Kidney (tissue), 14 donors: ENCODE measurements around the gene OTOP3. TPM values are rescaled to one million over a fixed set of nuclear protein-coding genes. Genes with fewer than 3 reads are reported as not detected.

Source experiments
- DNase-seq, 5 donors: peaks; one replicate each; pipeline ENCODE4 v3.0.0-alpha.2; 2013 to 2020
- FAIRE-seq: peaks from 2 replicates; lab custom pipeline; 2012; peaks lifted over from hg19 to GRCh38; lab: Jason Lieb, UNC
- H3K27ac ChIP-seq, 2 donors: one replicate each; pipeline ENCODE4 v1.7.0; 2013; ENCODE audit warnings: low read depth in 2 of 2, low read length in 2 of 2, inconsistent platforms in 1 of 2
- H3K27me3 ChIP-seq: one replicate; pipeline ENCODE4 v1.7.1; 2013; ENCODE audit warnings: low read length, inconsistent platforms; ENCODE audit not compliant: control insufficient read depth, insufficient read depth
- H3K36me3 ChIP-seq, 3 donors: one replicate each; pipeline versions ENCODE4 v1.7.0 to v1.7.1; 2013; ENCODE audit warnings: low read length in 3 of 3, control low read depth in 1 of 3, inconsistent platforms in 1 of 3; ENCODE audit not compliant: insufficient read depth in 3 of 3, control insufficient read depth in 2 of 3
- H3K4me1 ChIP-seq, 3 donors: one replicate each; pipeline versions ENCODE4 v1.7.0 to v1.7.1; 2013; ENCODE audit warnings: low read length in 3 of 3, inconsistent platforms in 1 of 3, low read depth in 1 of 3; ENCODE audit not compliant: control insufficient read depth in 2 of 3, insufficient read depth in 2 of 3
- H3K4me3 ChIP-seq, 3 donors: one replicate each; pipeline versions ENCODE4 v1.7.0 to v1.8.1; 2013; ENCODE audit warnings: low read length in 3 of 3, control low read depth in 1 of 3, inconsistent platforms in 1 of 3
- H3K9ac ChIP-seq, 3 donors: one replicate each; pipeline versions ENCODE4 v1.7.0 to v1.7.1; 2013; ENCODE audit warnings: low read length in 3 of 3, control low read depth in 1 of 3, inconsistent platforms in 1 of 3
- H3K9me3 ChIP-seq, 3 donors: one replicate each; pipeline versions ENCODE4 v1.7.0 to v1.7.1; 2013; ENCODE audit warnings: low read length in 3 of 3, control low read depth in 1 of 3, inconsistent platforms in 1 of 3; ENCODE audit not compliant: control insufficient read depth in 2 of 3, insufficient read depth in 1 of 3
- CTCF ChIP-seq: IDR thresholded peaks from 3 replicates; pipeline ENCODE4 v1.5.1; 2012; ENCODE audit warnings: mild to moderate bottlenecking, moderate library complexity, borderline replicate concordance; ENCODE audit not compliant: insufficient read depth; ENCODE audit errors: extremely low read depth
- intact Hi-C: fragments of 100-400 bp; cut with DNase I; formaldehyde crosslinking; loops from one replicate; pipeline ENCODE4 v1.11.1; 2022
- polyA plus RNA-seq: library from polyadenylated mRNA; stranded (reverse); fragments of 350-450 nt; fragmentation: Illumina TruSeq; extraction: RNeasy Lipid Tissue Mini Kit (QIAGEN cat#74804); gene quantifications from one replicate; pipeline ENCODE4 v1.2.3, GENCODE V29; 2014; ENCODE audit warnings: low read depth, low replicate concordance; ENCODE audit not compliant: insufficient read depth
- total RNA-seq: library from RNA; stranded (reverse); fragmentation: NEBNext Ultra II Directional; extraction: Animal tissue kit (Norgen Biotek cat#: 25700); gene quantifications from one replicate; pipeline ENCODE4 v1.2.1, GENCODE V29; 2021
- donor health status: control.
- donor health status: control.
- donor health status: control.
- donor health status: control.
- donor health status: control.
- donor health status: DM: yes; HTN: yes; CAD: no.
- donor health status: Normal renal cell carcinoma (clear cell type).

Gene OTOP3
- total and polyA plus RNA-seq, 2 donors from 2014 or later = not detected

- Histone ChIP-seq H3K9ac (no peak overlapping the region), H3K36me3 (no peaks in the 10 kb centered on the region), H3K27ac (no peak overlapping the region), H3K9me3 (no peaks in the 10 kb centered on the region), H3K4me1 (no peaks in the 10 kb centered on the region), H3K27me3 (peaks cover 4% of the 10 kb centered on the region), H3K4me3 (no peak overlapping the region)
- DNase-seq = peak in 1 of 5 donors; percentile 37
- no peak for FAIRE-seq
- no peak for TF ChIP-seq CTCF
- intact Hi-C loops = no loop called here
Observed at GRCh38 chr17:74945543-74945942, 9.8 kb downstream of the OTOP3 start.

- no peak for FAIRE-seq
- intact Hi-C loops = no loop called here
- no peaks in the 10 kb centered on the region for H3K4me1 ChIP-seq
- DNase-seq = peak in 1 of 5 donors; percentile 57
- H3K27me3 ChIP-seq = peaks cover 4% of the 10 kb centered on the region
- TF ChIP-seq CTCF = no peak
- no peak overlapping the region for H3K9ac ChIP-seq
- H3K4me3 ChIP-seq = no peak overlapping the region
- H3K36me3 ChIP-seq = no peaks in the 10 kb centered on the region
- no peaks in the 10 kb centered on the region for H3K9me3 ChIP-seq
- H3K27ac ChIP-seq = no peak overlapping the region
Observed at GRCh38 chr17:74946641-74947040, 10.9 kb downstream of the OTOP3 start.

GRCh38 chr17:74947041-74947754 lies 11.5 kb downstream of the OTOP3 start:
- Histone ChIP-seq H3K27me3 (no peaks in the 10 kb centered on the region), H3K9ac (no peak overlapping the region), H3K9me3 (no peaks in the 10 kb centered on the region), H3K4me3 (no peak overlapping the region), H3K27ac (no peak overlapping the region), H3K36me3 (no peaks in the 10 kb centered on the region), H3K4me1 (no peaks in the 10 kb centered on the region)
- peak in 1 of 5 donors; percentile 46 for DNase-seq
- no peak for FAIRE-seq
- intact Hi-C loops = no loop called here
- TF ChIP-seq CTCF = no peak
